GM23338 (cell line): ENCODE results near the gene MTARC1. TPM values are rescaled to one million over a fixed set of nuclear protein-coding genes. Genes with fewer than 3 reads are reported as not detected.

Source experiments
- ATAC-seq: fragments of 200-7000 bp; cut with Tn5 transposase; 3 replicates; pipeline ENCODE4 v1.9.1; 2020
- DNase-seq: peaks from one replicate; pipeline ENCODE4 v3.0.0-alpha.2; 2015; ENCODE audit warnings: low spot score
- H2AFZ ChIP-seq: fragments of 200-600 bp; sonication (generic); 2 replicates; pipeline ENCODE4 v1.8.0; 2016; ENCODE audit warnings: antibody characterized with exemption, mild to moderate bottlenecking, moderate library complexity
- H3F3A ChIP-seq: fragments of 200-600 bp; sonication (generic); replicated peaks from 2 replicates; pipeline ENCODE4 v1.8.0; 2017; ENCODE audit warnings: antibody characterized with exemption, mixed run types, low read depth
- H3K27ac ChIP-seq: fragments of 200-600 bp; sonication (generic); 2 replicates; pipeline ENCODE4 v1.6.1; 2016; ENCODE audit warnings: low read depth
- H3K27me3 ChIP-seq: fragments of 200-600 bp; sonication (generic); 2 replicates; pipeline ENCODE4 v1.8.0; 2016; ENCODE audit warnings: mild to moderate bottlenecking, mixed run types, moderate library complexity; ENCODE audit not compliant: insufficient read depth
- H3K36me3 ChIP-seq: fragments of 200-600 bp; sonication (generic); 2 replicates; pipeline ENCODE4 v1.8.0; 2016; ENCODE audit warnings: mild to moderate bottlenecking; ENCODE audit not compliant: insufficient read depth
- H3K4me1 ChIP-seq: fragments of 200-600 bp; sonication (generic); 2 replicates; pipeline ENCODE4 v1.8.0; 2016; ENCODE audit warnings: mild to moderate bottlenecking, moderate library complexity; ENCODE audit not compliant: insufficient read depth
- H3K4me2 ChIP-seq: fragments of 200-600 bp; sonication (generic); 2 replicates; pipeline ENCODE4 v1.7.1; 2017; ENCODE audit warnings: mixed run types
- H3K4me3 ChIP-seq: fragments of 200-600 bp; sonication (generic); 2 replicates; pipeline ENCODE4 v1.6.1; 2016; ENCODE audit warnings: mixed run types
- H3K79me2 ChIP-seq: fragments of 200-600 bp; sonication (generic); replicated peaks from 2 replicates; pipeline ENCODE4 v1.8.0; 2017; ENCODE audit warnings: mild to moderate bottlenecking; ENCODE audit not compliant: insufficient read depth
- H3K9me2 ChIP-seq: fragments of 200-600 bp; sonication (generic); 2 replicates; pipeline ENCODE4 v1.8.0; 2017; ENCODE audit not compliant: insufficient read depth
- H4K20me1 ChIP-seq: fragments of 200-600 bp; sonication (generic); replicated peaks from 2 replicates; pipeline ENCODE4 v1.8.0; 2017; ENCODE audit warnings: mild to moderate bottlenecking; ENCODE audit not compliant: insufficient read depth
- H3K27ac Mint-ChIP-seq: 2 replicates; pipeline ENCODE4 v1.8.0; 2020; ENCODE audit warnings: inconsistent platforms, mild to moderate bottlenecking, moderate library complexity, mixed read lengths
- H3K27me3 Mint-ChIP-seq: 3 replicates; pipeline ENCODE4 v1.8.0; 2022; ENCODE audit warnings: low read depth, mild to moderate bottlenecking, moderate library complexity, mixed read lengths, inconsistent platforms; ENCODE audit not compliant: insufficient read depth, poor library complexity
- H3K36me3 Mint-ChIP-seq: 3 replicates; pipeline ENCODE4 v1.8.0; 2021; ENCODE audit warnings: low read depth, mild to moderate bottlenecking, inconsistent platforms, moderate library complexity, mixed read lengths
- H3K4me1 Mint-ChIP-seq: 3 replicates; pipeline ENCODE4 v1.8.0; 2020; ENCODE audit warnings: mild to moderate bottlenecking, inconsistent platforms, mixed read lengths
- H3K4me3 Mint-ChIP-seq: 3 replicates; pipeline ENCODE4 v1.8.0; 2021; ENCODE audit warnings: moderate library complexity, mild to moderate bottlenecking, inconsistent platforms, mixed read lengths
- H3K9me3 Mint-ChIP-seq: 3 replicates; pipeline ENCODE4 v1.8.0; 2020; ENCODE audit warnings: moderate library complexity, mild to moderate bottlenecking, inconsistent platforms, mixed read lengths
- ETS1 ChIP-seq: IDR thresholded peaks from 2 replicates; pipeline ENCODE4 v1.6.1; 2016; ENCODE audit warnings: antibody characterized with exemption
- JUNB ChIP-seq: IDR thresholded peaks from one replicate; pipeline ENCODE4 v1.6.1; 2016; ENCODE audit warnings: antibody characterized with exemption; ENCODE audit not compliant: unreplicated experiment
- NANOG ChIP-seq: IDR thresholded peaks from 2 replicates; pipeline ENCODE4 v1.6.1; 2016; ENCODE audit warnings: antibody characterized with exemption, borderline replicate concordance
- STAT1 ChIP-seq: IDR thresholded peaks from one replicate; pipeline ENCODE4 v1.6.1; 2016; ENCODE audit warnings: antibody characterized with exemption; ENCODE audit not compliant: unreplicated experiment
- ZNF331 ChIP-seq: fragments of 250-450 bp; sonication (Bioruptor Pico); IDR thresholded peaks from 2 replicates; pipeline ENCODE4 v1.5.0; 2020; ENCODE audit warnings: low read depth, mild to moderate bottlenecking, moderate library complexity
- ZNF462 ChIP-seq: fragments of 250-450 bp; sonication (Bioruptor Pico); IDR thresholded peaks from 2 replicates; pipeline ENCODE4 v1.5.0; 2020; ENCODE audit warnings: mild to moderate bottlenecking, moderate library complexity
- polyA plus RNA-seq: library from polyadenylated mRNA; unstranded; fragments of >200 nt; fragmentation: Nextera tagmentation; extraction: Ambion mirVana; gene quantifications from 2 replicates; pipeline ENCODE4 v1.2.1, GENCODE V29; 2016
- total RNA-seq: library from RNA; depleted of rRNA; stranded (reverse); fragments of >200 nt; shearing (Covaris generic); gene quantifications from 2 replicates; pipeline ENCODE4 v1.2.3, GENCODE V29; 2014

The MTARC1 gene
- total and polyA plus RNA-seq, 2 experiments from 2014 or later = 33.9 to 34.6 TPM

GRCh38 chr1:220750131-220750515, 36.6 kb upstream of the MTARC1 start (continued):
- TF ChIP-seq ZNF462 = no peak
- no peak for TF ChIP-seq ETS1
- no peak for TF ChIP-seq JUNB
- no peak for TF ChIP-seq ZNF331 (CRISPR knock-in tag)
- TF ChIP-seq NANOG = no peak

- Mint-ChIP-seq H3K4me1 (peaks cover 44% of the 10 kb centered on the region), H3K36me3 (peaks cover 13% of the 10 kb centered on the region), H3K4me3 (no peak overlapping the region), H3K27me3 (peaks cover 25% of the 10 kb centered on the region), H3K27ac (no peak overlapping the region), H3K9me3 (no peaks in the 10 kb centered on the region)
- Histone ChIP-seq H3K27me3 (peaks cover 32% of the 10 kb centered on the region), H3K9me2 (no peaks in the 10 kb centered on the region), H3K4me1 (peaks cover 23% of the 10 kb centered on the region), H2AFZ (no peak overlapping the region), H3K4me3 (no peak overlapping the region), H3K36me3 (no peaks in the 10 kb centered on the region), H3F3A (no peaks in the 10 kb centered on the region), H4K20me1 (peaks cover 13% of the 10 kb centered on the region), H3K79me2 (peaks cover 15% of the 10 kb centered on the region), H3K27ac (no peak overlapping the region), H3K4me2 (peak overlapping the region; percentile 42; the same call in 1 of the 2 replicates)
- TF ChIP-seq NANOG (no peak), STAT1 (no peak)
- DNase-seq = no peak
- ATAC-seq = no peak
Observed at GRCh38 chr1:220751111-220751510, 35.6 kb upstream of the MTARC1 start.
